Activated CD4-positive, alpha-beta memory T cell treated with anti-CD3 and anti-CD28 coated beads, Interleukin-2, amount 10 ng/mL, durations not matched to agents 7 days and 5 days (primary cell): ENCODE measurements around the gene APLNR. TPM values are rescaled to one million over a fixed set of nuclear protein-coding genes. Genes with fewer than 3 reads are reported as not detected.

Experiments
- CTCF ChIA-PET: fragments of 350-600 bp; sonication (Branson Sonifier 250); formaldehyde crosslinking; loops from one replicate; lab custom pipeline; 2021; ENCODE audit warnings: antibody characterized with exemption, inconsistent platforms; lab: Charles Lee
- POLR2A ChIA-PET: fragments of 350-600 bp; sonication (Branson Sonifier 250); formaldehyde crosslinking; loops from one replicate; lab custom pipeline; 2021; ENCODE audit warnings: antibody characterized with exemption; lab: Charles Lee
- DNase-seq: peaks from one replicate; pipeline ENCODE4 v3.0.0-alpha.2; 2020
- H3K27ac Mint-ChIP-seq: one replicate; pipeline ENCODE4 v1.8.0; 2021; ENCODE audit warnings: mild to moderate bottlenecking, mixed read lengths
- H3K27me3 Mint-ChIP-seq: one replicate; pipeline ENCODE4 v1.8.0; 2021; ENCODE audit warnings: mixed read lengths
- H3K36me3 Mint-ChIP-seq: one replicate; pipeline ENCODE4 v1.8.0; 2021; ENCODE audit warnings: low read depth, mixed read lengths
- H3K4me1 Mint-ChIP-seq: one replicate; pipeline ENCODE4 v1.8.0; 2021; ENCODE audit warnings: mixed read lengths
- H3K4me3 Mint-ChIP-seq: one replicate; pipeline ENCODE4 v1.8.0; 2021; ENCODE audit warnings: mild to moderate bottlenecking, mixed read lengths
- H3K9me3 Mint-ChIP-seq: one replicate; pipeline ENCODE4 v1.8.0; 2021; ENCODE audit warnings: mixed read lengths
- total RNA-seq, 2 experiments: library from RNA; stranded (reverse); gene quantifications; one replicate each; pipeline ENCODE4 v1.2.3, GENCODE V29; 2021

The APLNR gene
- total RNA-seq, 2 experiments from 2014 or later: not detected

GRCh38 chr11:57244911-57245310 lies 7.9 kb upstream of the APLNR start:
- no peak overlapping the region for H3K4me3 Mint-ChIP-seq
- H3K4me1 Mint-ChIP-seq: peaks cover 6% of the 10 kb centered on the region
- no peaks in the 10 kb centered on the region for H3K9me3 Mint-ChIP-seq
- H3K27me3 Mint-ChIP-seq: peaks cover 7% of the 10 kb centered on the region
- DNase-seq: no peak
- CTCF ChIA-PET: no interaction called here
- POLR2A ChIA-PET: no interaction called here
- H3K27ac Mint-ChIP-seq: no peak overlapping the region
- no peaks in the 10 kb centered on the region for H3K36me3 Mint-ChIP-seq

GRCh38 chr11:57241353-57241972 lies 4.4 kb upstream of the APLNR start:
- H3K9me3 Mint-ChIP-seq: no peaks in the 10 kb centered on the region
- H3K4me1 Mint-ChIP-seq: peaks cover 5% of the 10 kb centered on the region
- no peak overlapping the region for H3K27ac Mint-ChIP-seq
- no peak overlapping the region for H3K4me3 Mint-ChIP-seq
- CTCF ChIA-PET: interaction anchor here (3.3 kb wide), 1 partner anchor 7 kb away, joined by 24 read pairs; no protein-coding TSS in a partner anchor
- peaks cover 13% of the 10 kb centered on the region for H3K27me3 Mint-ChIP-seq
- no peak for DNase-seq
- POLR2A ChIA-PET: no interaction called here
- H3K36me3 Mint-ChIP-seq: no peaks in the 10 kb centered on the region

DNA sequence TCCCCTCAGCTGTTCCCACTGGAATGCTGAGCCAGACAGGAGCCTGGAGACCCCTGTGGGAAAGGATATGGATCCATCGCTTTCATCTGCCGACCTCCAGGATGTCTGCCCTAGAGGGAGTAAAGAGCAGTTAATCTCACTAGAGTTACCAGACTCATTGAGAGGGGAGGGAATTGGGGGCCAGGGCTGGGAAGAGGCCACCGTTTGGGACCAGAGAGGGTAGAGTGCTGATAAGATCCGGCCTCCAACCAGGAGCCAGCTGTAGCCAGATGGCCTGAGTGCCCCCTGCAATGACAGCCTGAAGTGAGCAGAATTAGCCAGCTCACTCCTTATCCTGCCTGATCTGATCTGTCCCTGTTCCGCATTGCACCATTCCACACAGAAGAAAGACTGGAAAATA lies 3.7 kb upstream of the APLNR start:
- Mint-ChIP-seq H3K27me3 (peaks cover 13% of the 10 kb centered on the region), H3K4me3 (no peak overlapping the region), H3K27ac (no peak overlapping the region), H3K4me1 (peaks cover 5% of the 10 kb centered on the region), H3K9me3 (no peaks in the 10 kb centered on the region), H3K36me3 (no peaks in the 10 kb centered on the region)
- CTCF ChIA-PET: interaction anchor here (3.3 kb wide), 1 partner anchor 8 kb away, joined by 24 read pairs; no protein-coding TSS in a partner anchor
- DNase-seq: no peak
- POLR2A ChIA-PET: no interaction called here

- Mint-ChIP-seq H3K27ac (no peak overlapping the region), H3K4me1 (peaks cover 3% of the 10 kb centered on the region), H3K4me3 (no peak overlapping the region), H3K27me3 (peaks cover 17% of the 10 kb centered on the region), H3K36me3 (no peaks in the 10 kb centered on the region), H3K9me3 (no peaks in the 10 kb centered on the region)
- no peak for DNase-seq
- ChIA-PET CTCF (interaction anchor here (3.3 kb wide), 1 partner anchor 9 kb away, joined by 24 read pairs; no protein-coding TSS in a partner anchor), POLR2A (no interaction called here)
These were observed 3.0 kb upstream of the APLNR start for GRCh38 chr11:57240007-57240406.

GRCh38 chr11:57239348-57239747 lies 2.3 kb upstream of the APLNR start:
- Mint-ChIP-seq H3K9me3 (no peaks in the 10 kb centered on the region), H3K27ac (no peak overlapping the region), H3K36me3 (no peaks in the 10 kb centered on the region), H3K27me3 (peaks cover 17% of the 10 kb centered on the region), H3K4me3 (no peak overlapping the region), H3K4me1 (no peaks in the 10 kb centered on the region)
- ChIA-PET CTCF (interaction anchor here (3.3 kb wide), 1 partner anchor 10 kb away, joined by 24 read pairs; no protein-coding TSS in a partner anchor), POLR2A (no interaction called here)
- no peak for DNase-seq

- CTCF ChIA-PET: no interaction called here
- Mint-ChIP-seq H3K36me3 (no peaks in the 10 kb centered on the region), H3K4me1 (no peaks in the 10 kb centered on the region), H3K27me3 (peaks cover 43% of the 10 kb centered on the region), H3K9me3 (no peaks in the 10 kb centered on the region), H3K27ac (no peak overlapping the region), H3K4me3 (no peak overlapping the region)
- DNase-seq: no peak
- POLR2A ChIA-PET: no interaction called here
These were observed 1.0 kb downstream of the APLNR start for GRCh38 chr11:57235761-57236703.

DNA sequence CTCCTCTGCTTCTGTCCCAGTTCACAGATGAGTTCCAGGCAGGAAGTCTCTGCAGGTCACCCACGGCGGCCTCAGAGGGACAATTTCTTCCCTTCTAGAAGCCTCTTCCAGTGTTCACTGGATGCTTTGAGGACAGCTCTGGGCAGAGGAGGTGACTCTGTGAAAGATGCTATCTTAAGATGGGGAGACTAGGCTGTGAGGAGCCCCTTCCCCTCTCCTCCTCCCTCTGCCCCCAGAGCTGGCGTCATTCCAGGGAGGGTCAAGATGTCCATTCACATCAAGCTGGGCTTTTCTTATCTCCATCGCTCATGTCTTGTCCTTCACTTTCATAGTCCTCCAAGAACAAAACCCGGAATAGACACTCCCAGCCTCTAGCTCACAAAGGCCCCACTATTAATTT lies 3.3 kb downstream of the APLNR start:
- peaks cover 51% of the 10 kb centered on the region for H3K27me3 Mint-ChIP-seq
- CTCF ChIA-PET: no interaction called here
- POLR2A ChIA-PET: no interaction called here
- no peak overlapping the region for H3K4me3 Mint-ChIP-seq
- no peak for DNase-seq
- H3K36me3 Mint-ChIP-seq: no peaks in the 10 kb centered on the region
- H3K4me1 Mint-ChIP-seq: no peaks in the 10 kb centered on the region
- H3K27ac Mint-ChIP-seq: no peak overlapping the region
- no peaks in the 10 kb centered on the region for H3K9me3 Mint-ChIP-seq

GRCh38 chr11:57231539-57232253 lies 5.4 kb downstream of the APLNR start:
- Mint-ChIP-seq H3K36me3 (no peaks in the 10 kb centered on the region), H3K4me3 (no peak overlapping the region), H3K27me3 (peaks cover 42% of the 10 kb centered on the region), H3K9me3 (no peaks in the 10 kb centered on the region), H3K27ac (no peak overlapping the region), H3K4me1 (no peaks in the 10 kb centered on the region)
- CTCF ChIA-PET: no interaction called here
- POLR2A ChIA-PET: no interaction called here
- DNase-seq: no peak

DNA sequence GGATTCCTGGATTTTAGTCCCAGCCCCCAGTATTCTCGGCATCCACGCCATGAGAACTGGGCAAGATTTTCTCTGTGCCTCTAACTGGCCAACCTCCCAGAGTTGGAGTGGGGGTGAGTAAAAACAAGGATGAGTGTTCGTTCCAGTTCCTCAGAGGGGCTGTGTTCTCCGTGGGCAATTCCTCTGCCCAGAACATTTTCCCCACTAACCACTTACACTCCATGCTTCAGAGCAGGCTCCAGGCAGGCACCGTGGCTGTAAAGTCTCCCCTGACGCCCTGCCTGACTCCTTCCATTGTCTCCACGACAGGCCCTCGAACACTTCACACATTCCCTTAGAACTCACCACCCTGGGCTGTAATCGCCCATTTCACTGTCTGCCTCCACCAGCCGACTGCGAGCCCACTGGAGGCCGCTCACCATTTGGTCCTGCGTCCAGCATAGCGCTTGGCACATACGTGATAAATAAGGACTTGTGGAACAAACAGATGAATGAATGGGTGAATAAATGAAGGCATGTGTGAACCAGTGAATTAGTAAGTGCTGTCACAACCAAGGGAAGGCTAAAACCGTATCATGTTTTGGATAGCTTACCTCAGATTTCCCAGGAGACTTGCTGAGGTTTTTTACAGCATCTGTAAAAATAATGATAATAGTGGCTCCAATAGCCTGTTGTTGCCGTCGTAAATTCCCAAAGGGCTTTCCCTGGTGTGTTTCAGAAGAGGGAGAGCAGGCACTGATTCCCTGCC lies 6.1 kb downstream of the APLNR start:
- ChIA-PET CTCF (no interaction called here), POLR2A (no interaction called here)
- H3K4me1 Mint-ChIP-seq: no peaks in the 10 kb centered on the region
- no peak overlapping the region for H3K4me3 Mint-ChIP-seq
- H3K9me3 Mint-ChIP-seq: no peaks in the 10 kb centered on the region
- no peak for DNase-seq
- no peaks in the 10 kb centered on the region for H3K36me3 Mint-ChIP-seq
- no peak overlapping the region for H3K27ac Mint-ChIP-seq
- H3K27me3 Mint-ChIP-seq: peaks cover 41% of the 10 kb centered on the region

DNA sequence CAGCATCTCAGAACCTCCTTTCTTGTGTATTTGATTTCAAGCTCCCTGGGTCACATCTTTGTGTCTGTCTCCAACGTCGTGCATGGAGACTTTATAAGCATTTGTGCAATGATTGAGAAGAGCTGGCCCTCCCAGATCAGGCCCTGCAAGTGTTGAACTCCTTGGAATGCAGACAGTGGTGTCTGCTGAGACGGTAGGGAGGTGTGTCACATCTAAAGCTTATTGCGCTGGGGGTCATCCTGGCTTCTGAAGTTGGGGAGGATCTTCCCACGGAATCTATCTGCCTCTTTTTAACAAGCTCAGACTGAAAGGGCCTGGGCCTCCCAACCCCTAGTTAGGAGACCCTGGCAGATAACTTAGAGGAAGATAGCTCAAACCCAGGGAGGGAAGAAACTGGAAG lies 6.7 kb downstream of the APLNR start:
- POLR2A ChIA-PET: no interaction called here
- CTCF ChIA-PET: no interaction called here
- no peaks in the 10 kb centered on the region for H3K4me1 Mint-ChIP-seq
- H3K27ac Mint-ChIP-seq: no peak overlapping the region
- peaks cover 37% of the 10 kb centered on the region for H3K27me3 Mint-ChIP-seq
- DNase-seq: no peak
- H3K9me3 Mint-ChIP-seq: no peaks in the 10 kb centered on the region
- no peak overlapping the region for H3K4me3 Mint-ChIP-seq
- H3K36me3 Mint-ChIP-seq: no peaks in the 10 kb centered on the region

DNA sequence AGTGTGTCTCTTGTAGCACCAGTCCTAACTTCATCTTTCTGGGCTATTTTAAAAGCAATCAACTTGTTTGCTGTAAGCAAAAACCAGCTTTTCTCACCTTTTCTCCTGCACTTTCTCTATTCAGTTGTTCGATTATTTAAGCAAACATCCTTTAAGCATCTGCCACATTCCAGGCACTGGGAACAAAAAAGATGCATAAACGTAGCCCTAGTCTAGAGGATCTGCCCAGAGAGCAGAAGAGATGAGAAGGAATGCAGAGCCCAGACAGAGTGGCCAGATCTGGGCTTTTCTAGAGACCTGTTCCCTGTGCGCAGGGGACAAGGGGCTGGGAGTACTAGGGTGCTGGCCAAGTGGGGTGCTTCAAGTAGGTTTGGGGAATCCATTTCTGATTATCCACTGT lies 8.4 kb downstream of the APLNR start:
- no peak overlapping the region for H3K27ac Mint-ChIP-seq
- peaks cover 32% of the 10 kb centered on the region for H3K27me3 Mint-ChIP-seq
- H3K9me3 Mint-ChIP-seq: no peaks in the 10 kb centered on the region
- H3K4me3 Mint-ChIP-seq: no peak overlapping the region
- H3K4me1 Mint-ChIP-seq: no peaks in the 10 kb centered on the region
- ChIA-PET POLR2A (no interaction called here), CTCF (no interaction called here)
- no peak for DNase-seq
- H3K36me3 Mint-ChIP-seq: no peaks in the 10 kb centered on the region

DNA sequence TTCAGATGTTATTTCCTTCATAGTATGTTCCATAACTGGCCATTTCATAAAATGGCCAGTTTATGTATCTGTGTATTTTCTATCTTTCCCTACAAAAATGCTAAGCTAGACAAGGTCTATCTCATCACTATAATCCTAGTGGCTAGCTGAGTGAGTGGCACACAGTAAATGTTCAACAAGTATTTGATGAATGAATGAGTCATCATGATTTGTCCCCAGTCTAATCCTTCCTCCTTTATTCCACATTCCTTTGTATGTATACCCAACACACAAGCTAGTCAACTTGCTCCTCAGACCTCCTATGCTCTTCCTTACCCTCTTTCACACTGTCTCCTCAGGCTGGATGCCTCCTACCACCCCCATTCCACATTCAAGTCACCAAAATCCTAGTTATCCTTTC lies 12.5 kb downstream of the APLNR start:
- Mint-ChIP-seq H3K27me3 (peaks cover 1% of the 10 kb centered on the region), H3K36me3 (no peaks in the 10 kb centered on the region), H3K4me1 (no peaks in the 10 kb centered on the region), H3K9me3 (no peaks in the 10 kb centered on the region), H3K4me3 (no peak overlapping the region), H3K27ac (no peak overlapping the region)
- DNase-seq: no peak
- ChIA-PET POLR2A (no interaction called here), CTCF (interaction anchor here (1.7 kb wide), 1 partner anchor 25 kb away, joined by 4 read pairs; no protein-coding TSS in a partner anchor)
